GM18868 (cell line): Measurements from ENCODE around the gene DNAH14.
"Not testable (repeated sequence)": the region's sequence is repeated elsewhere in the genome, so short reads cannot be mapped to it uniquely, and the experiment has no call there.

Source experiments
- ATAC-seq: cut with Tn5 transposase; IDR thresholded peaks from one replicate; pipeline ENCODE4 v1.9.1; 2021; ENCODE audit warnings: mild to moderate bottlenecking, moderate library complexity; ENCODE audit not compliant: unreplicated experiment

The DNAH14 gene

GRCh38 chr1:224920930-224921329, 8.5 kb upstream of the DNAH14 start:
- ATAC-seq, result no peak

GRCh38 chr1:224921354-224921753, 8.1 kb upstream of the DNAH14 start:
- ATAC-seq, result no peak

GRCh38 chr1:224922404-224923164, 6.9 kb upstream of the DNAH14 start:
- ATAC-seq, result peak; percentile 68

- ATAC-seq, result no peak
Observed at GRCh38 chr1:224923726-224924125, 5.7 kb upstream of the DNAH14 start.

GRCh38 chr1:224927631-224928030, 1.8 kb upstream of the DNAH14 start:
- not testable (repeated sequence) for ATAC-seq

GRCh38 chr1:224928906-224929305, 569 bp upstream of the DNAH14 start:
- no peak for ATAC-seq

- ATAC-seq, result no peak
Observed at GRCh38 chr1:224931605-224932004, 2.1 kb downstream of the DNAH14 start.

- no peak for ATAC-seq
Observed at GRCh38 chr1:224932607-224933249, 3.3 kb downstream of the DNAH14 start.

- no peak for ATAC-seq
Observed at GRCh38 chr1:224933584-224933983, 4.1 kb downstream of the DNAH14 start.

GRCh38 chr1:224938652-224939051, 9.2 kb downstream of the DNAH14 start:
- no peak for ATAC-seq

GRCh38 chr1:224939844-224940425, 10.5 kb downstream of the DNAH14 start:
- ATAC-seq, result peak; percentile 40

- ATAC-seq, result not testable (repeated sequence)
Observed at GRCh38 chr1:224940735-224941134, 11.3 kb downstream of the DNAH14 start.

GRCh38 chr1:224945651-224946348, 16.3 kb downstream of the DNAH14 start:
- not testable (repeated sequence) for ATAC-seq

- not testable (repeated sequence) for ATAC-seq
Observed at GRCh38 chr1:224946349-224946691, 16.8 kb downstream of the DNAH14 start.

- ATAC-seq, result no peak
Observed at GRCh38 chr1:224957696-224958095, 28.2 kb downstream of the DNAH14 start.

- no peak for ATAC-seq
Observed at GRCh38 chr1:224958490-224958889, 29.0 kb downstream of the DNAH14 start.

GRCh38 chr1:224959115-224959514, 29.6 kb downstream of the DNAH14 start:
- no peak for ATAC-seq

GRCh38 chr1:224959656-224960055, 30.2 kb downstream of the DNAH14 start:
- ATAC-seq, result no peak

- ATAC-seq, result no peak
Observed at GRCh38 chr1:224980181-224980580, 50.7 kb downstream of the DNAH14 start.

- not testable (repeated sequence) for ATAC-seq
Observed at GRCh38 chr1:224981922-224982354, 52.5 kb downstream of the DNAH14 start.

- ATAC-seq, result no peak
Observed at GRCh38 chr1:224988042-224988441, 58.6 kb downstream of the DNAH14 start.
